HUDEP-2 (cell line): ENCODE data around the gene CTNND1.

Experiments used
- DNase-seq, 76 experiments: peaks; one replicate each; lab custom pipeline; 2025; ENCODE audit not compliant: unreplicated experiment in 76 of 76; lab: John Stamatoyannopoulos, UW

The CTNND1 gene

DNA sequence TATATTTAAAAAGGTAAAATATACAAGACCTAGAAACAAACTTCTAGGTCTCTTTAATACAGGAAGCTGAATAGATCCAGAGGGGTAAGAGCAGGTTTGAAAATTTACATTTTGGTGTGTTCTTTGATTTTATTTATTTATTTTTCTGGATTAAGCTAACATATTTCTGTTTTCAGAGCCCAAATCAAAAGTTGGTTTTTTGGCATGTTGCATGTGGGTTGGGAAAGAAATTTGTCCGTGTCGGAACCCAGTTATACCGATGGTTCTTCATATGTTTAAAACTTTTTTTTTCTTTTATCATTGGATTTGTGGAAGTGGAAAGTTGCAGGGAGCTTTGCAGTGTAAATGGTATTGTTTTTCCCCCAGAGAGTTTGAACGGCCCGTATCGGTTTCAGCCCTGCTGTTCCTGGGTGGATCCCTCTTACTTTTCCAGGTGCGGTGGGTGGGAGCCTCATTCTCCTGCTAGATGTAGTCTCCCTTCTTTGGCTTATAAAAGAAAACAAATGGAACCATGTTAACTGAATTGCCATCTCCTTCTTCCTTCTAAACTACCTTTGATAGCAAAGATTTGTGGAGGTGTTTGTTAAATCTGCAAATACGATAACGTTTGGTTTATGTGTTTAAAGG lies 746 bp downstream of the CTNND1 start:
- DNase-seq = no peak

DNA sequence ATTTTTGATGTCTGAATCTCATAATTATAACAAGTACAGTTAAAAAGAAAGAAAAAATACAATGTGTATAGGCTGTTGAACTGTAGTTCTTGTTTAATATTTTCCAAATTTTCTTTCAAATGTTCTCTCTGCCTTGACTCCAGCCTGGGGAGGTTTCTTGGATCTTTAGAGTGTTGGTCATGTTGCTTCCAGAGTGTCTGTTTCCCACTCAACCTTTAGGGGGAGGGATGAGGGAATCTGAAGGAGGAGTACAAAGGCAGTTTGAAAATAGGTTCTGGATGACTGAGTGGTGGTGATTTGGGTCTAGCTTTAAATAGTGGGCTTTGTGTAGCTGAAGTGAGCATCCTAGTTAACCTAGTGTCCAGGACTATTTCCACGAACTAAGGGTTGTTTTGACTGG lies 2.0 kb downstream of the CTNND1 start:
- no peak for DNase-seq

DNA sequence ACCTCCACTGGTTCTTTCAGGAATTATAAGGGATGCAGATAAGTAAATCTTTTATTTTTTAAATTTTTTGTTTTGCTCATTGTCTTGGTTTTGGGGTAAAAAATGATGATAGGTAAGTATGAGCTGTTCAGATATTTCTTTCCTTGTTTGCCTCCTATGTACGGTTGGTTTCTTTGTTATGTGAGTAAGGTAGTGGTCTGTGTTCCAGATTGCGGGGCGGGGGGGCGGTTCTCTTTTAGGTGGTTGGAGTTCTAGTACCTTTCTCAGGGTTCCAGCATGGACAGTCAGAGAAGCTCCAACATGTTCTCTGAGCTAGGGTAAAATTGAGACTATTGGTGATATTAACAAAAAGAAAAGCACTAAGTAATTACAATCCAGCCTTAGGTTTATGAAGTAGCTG lies 2.4 kb downstream of the CTNND1 start:
- DNase-seq = no peak

DNA sequence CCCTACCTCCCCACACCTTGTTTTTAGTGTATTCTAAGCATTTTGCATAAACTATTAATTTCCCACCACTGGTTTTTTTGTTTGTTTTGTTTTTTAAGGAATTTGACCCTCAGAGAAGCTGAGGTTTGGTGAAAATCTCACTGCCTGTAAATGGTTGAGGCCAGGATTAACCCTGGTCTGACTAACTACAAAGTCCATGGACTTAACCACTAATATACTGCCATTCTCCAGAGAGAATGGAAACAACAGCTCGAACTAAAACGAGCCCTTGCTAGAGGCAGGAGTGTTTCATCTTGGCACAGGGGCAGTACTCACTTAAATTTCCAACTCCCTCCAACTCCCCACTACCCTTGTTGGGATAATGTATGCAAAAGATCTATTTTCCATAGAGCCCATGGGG lies 3.0 kb downstream of the CTNND1 start:
- no peak for DNase-seq

DNA sequence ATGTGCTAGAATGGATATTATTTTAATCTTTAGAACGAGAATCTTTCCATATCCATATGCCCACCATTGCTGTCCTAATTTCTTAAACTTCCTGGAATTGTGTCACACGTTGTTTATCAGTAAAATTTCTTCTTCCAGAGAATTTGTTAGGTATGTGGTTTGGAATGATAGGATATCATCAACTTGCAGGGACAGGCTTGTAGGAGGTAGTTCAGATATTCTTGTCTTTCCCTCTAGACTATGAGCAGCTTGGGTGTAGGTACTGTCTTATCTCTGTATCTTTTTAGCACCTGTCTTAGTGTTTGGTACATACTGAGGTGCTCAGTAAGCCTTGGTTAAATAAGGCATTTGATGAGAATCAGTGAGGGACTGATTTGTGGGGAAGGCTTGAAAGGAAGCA lies 3.4 kb downstream of the CTNND1 start:
- peak in 4 of 76 experiments; percentile 6 to 23 (median 12) for DNase-seq

DNA sequence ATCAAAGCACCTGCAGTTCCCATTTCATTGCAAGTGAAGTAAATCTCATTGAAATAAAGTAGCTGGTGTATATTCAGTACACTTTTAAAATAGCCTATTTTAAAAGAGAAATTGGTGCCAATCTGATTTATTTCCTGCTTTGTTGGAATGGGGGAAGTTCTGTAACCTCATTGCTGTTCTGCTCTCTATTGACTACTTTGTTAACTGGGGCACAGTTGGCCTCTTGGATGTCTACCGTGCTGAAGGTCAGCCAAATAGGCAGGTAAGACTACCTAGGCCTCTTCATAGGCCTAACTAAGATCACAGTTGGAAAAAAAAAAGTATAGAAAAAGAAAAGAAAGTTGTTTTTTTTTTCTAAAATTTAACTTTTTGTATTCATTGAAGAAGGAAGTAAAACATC lies 9.2 kb downstream of the CTNND1 start:
- DNase-seq = no peak

DNA sequence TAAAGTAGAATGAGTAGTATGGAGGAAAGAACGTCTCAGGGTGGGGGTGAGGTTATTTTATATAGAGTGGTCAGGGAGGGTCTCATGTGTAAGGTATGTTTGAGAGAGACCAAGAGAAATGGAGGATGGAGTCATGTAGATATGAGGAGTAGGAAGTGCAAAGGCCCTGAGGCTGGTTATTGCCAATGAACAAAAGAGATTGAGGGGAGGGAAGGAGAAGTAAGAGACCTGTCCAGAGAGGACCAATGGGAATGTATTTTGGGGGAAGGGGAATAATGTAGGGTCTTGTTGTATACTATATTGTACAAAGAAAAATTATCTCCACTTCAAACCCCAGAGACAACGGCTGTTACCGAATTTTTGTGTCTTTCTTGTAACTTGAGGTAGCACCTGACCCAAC lies 9.8 kb downstream of the CTNND1 start:
- no peak for DNase-seq

DNA sequence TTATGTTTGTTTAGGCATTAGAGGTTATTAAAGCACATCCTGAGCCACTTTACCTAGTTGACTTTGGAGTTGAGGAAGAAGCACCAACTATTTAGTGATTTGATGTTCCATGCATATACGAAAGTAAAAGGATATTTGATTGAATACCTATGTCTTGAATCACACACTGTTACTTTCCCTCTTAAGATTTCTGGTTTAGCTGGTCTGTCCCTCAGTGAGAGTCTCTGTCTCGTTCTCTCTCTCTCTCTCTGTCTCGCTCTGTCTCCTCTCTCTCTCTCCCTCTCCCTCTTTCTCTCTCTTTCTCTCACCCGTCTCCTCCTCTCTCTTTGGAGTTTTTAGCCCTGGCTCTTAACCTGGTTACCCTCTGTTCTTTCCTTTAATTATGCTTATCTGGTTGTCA lies 11.0 kb downstream of the CTNND1 start:
- DNase-seq = no peak

DNA sequence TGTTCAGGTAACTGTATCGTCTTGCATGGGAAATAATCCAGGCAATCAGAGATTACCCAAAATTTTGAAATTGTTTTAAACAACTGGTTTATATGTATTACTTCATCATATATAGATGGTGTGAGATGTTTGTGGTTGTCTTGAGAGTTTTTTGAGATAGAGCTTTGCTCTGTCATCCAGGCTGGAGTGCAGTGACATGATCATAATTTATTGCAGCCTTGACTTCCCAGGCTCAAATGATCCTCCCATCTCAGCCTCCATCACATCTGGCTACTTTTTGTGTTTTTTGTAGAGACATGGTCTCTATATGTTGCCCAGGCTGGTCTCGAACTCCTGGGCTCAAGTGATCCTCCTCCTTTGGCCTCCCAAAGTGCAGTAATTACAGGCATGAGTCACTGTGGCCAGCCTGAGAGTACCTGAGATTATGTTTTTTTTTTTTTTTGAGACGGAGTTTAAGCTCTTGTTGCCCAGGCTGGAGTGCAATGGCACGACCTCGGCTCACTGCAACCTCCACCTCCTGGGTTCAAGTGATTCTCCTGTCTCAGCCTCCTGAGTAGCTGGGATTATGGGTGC lies 11.5 kb downstream of the CTNND1 start:
- no peak for DNase-seq

DNA sequence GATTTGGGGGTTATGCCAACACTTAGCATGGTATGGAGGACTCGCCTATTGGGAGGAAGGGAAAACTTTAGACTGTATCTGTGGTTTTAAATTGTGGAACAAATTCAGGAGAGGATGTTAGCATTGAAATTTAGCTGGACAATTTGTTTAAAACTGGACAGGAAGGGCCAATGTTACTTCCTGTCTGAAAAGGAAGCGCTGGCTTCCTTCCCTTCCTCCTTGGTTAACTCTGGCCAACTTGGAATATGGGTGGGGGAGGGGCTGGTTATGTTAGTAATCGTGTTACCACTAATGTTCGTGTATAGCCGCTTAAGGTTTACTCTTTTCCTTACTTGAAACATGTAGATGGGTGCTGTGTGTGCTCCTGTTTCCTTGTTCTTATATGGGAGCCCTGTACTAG lies 13.9 kb downstream of the CTNND1 start:
- DNase-seq = no peak

DNA sequence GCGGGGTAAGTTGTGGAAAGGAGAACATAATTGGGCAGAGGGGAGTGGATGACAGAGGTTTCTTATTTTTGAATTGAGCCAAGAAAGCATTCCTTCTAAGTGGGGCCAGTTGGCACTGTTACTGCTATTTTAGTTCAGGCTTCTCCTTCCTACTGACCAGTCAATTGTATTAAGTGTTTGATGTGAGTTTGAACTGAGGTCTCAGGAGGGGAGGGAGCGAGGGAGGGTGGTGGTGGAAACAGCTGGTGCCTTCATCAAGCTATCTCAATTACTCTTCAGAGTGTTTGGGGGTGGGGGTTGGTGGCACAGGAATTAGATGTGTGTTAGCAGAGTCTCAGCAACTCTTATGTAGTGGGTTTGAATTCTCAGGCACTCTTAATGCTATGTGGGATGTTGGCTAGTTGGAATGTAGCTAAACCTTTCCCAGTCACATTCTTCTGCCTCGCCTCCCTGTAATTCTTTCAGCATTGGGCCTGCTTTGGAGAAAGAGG lies 14.5 kb downstream of the CTNND1 start:
- DNase-seq = no peak

DNA sequence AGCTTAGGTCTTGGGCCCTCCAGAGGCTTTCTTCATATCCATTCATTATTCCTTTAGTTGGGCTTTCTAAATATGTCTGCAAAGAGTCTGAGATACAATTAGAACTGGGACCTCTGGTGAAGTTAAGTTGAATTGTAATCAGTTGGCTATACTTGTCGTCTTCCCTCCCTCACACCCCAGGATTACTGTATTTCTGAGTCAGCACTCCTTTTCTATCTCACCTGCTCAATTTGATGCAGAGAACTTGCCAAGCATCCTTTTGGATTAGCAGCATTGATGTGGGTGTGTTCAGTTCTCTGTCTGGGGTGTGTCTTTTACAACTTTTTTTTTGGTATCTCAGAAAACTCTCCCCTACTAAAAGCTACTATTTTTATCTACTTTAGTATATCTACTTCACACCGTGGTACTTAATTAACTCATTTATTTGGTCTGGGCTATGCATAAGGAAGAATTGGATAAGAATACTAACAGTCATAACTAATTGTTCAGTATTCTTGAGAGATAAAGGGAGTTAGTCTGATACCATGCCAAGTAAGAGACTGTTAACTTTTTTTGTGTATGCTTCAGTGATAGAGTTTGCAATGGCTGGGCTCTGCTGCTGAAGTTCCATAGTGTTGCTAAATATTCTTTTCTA lies 15.1 kb downstream of the CTNND1 start:
- DNase-seq = no peak

DNA sequence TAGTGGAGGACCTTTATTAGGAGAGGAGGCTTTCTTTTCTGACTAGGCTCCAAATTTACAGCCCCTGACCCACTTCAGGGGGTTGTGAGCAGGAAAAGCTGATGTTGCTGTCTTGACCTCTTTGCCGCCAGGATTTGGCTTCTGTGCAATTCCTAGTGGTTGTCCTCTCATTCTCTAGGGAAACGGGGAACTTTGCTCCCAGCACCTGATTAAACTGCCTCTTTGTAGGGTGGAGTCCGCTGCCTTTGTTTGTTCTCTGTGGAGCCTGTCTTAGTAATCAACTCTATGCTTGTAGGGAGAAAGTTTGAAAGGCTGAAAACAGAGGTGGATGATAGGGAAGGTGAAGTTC lies 16.3 kb downstream of the CTNND1 start:
- no peak for DNase-seq

DNA sequence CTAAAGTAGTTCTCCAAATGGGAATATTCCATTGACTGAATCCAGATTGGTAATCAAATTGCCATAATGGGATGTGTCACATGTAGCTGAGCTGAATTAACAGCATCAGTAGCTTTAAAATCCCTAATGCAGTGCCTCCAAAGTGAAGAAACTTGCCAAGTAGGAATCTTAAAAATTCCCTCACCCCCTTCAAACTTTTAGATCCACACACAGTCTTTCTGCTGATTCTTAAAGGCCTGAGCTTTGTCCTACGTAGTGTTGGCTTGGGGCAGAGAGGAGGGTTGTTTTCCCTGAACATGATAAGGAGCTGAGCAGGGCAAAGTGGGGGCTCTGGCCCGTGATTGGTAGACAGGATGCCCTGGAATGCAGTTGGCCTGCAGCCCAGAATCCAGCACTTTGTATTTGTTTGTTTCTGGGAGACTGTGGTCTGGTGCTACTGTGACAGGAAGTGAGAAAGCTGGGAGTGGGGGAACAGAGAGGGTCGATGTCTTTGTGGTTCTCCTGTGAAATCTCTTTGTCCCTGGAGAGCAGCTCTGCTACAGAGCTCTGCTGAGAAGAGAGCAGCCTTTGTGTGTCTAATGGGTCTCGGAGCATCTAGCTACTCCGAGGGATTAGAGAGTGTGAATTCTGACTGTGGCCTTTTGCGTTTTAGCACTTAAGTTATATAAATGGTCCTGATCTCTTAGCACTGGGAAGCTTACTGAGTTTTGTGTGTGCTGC lies 16.9 kb downstream of the CTNND1 start:
- no peak for DNase-seq

DNA sequence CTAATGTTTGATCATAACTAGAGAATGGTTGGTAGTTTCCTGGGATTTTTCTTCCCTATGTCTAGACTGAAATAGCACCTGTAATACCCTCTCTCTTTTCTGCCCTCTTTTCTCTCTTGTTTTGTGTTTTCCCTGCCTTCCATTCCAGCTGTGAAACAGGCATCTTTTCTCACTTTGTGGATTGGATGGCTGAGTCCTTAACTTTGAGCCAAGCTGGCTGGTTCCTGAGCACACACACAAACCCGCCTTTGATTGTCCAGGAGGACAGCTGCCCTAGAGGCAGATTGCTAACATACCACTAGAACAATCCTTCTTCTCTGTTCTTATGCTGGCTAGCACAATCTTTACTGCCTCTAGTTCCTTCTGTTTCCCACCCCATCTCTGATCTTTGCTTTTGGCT lies 17.7 kb downstream of the CTNND1 start:
- DNase-seq = no peak

DNA sequence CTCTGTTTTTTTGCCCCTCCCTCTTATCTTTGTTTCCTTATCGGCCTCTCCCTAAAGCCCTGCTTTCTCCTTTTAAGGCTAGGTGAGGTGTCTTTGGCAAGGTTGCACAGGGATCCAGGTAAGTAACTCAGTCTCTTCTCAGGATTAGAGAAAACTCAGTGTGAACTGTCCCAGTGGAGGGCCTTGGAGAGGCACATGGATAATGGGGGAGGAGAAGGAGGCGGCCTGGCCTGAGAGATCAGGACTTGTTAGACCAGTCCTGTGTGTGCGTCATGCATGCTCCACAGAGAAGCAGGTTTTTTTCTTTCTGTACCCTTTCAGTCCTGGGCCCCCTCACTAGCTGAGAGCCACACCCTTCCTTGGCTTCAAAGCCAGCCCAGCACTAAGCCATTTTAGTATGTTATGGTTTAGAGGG lies 19.9 kb downstream of the CTNND1 start:
- DNase-seq = peak in 2 of 76 experiments; percentile 2 to 7

DNA sequence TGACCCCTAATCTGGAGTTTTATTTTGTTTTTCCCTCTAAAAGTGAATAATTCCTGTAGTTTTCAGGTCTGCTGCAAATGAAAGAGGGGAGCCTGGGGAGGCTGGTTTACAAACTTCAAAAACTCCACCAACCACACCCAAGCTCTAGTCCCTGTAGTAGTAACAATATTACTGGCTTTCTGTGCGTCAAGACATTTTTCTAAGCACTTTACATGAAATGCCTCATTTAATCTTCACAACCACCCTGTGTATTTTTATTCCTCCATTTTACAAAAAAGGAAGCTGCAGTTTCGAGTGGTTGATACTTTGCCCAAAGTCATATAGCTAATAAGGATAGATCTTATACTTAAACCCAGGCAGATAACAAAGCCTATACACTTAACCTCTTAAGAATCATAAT lies 23.5 kb downstream of the CTNND1 start:
- DNase-seq = no peak

DNA sequence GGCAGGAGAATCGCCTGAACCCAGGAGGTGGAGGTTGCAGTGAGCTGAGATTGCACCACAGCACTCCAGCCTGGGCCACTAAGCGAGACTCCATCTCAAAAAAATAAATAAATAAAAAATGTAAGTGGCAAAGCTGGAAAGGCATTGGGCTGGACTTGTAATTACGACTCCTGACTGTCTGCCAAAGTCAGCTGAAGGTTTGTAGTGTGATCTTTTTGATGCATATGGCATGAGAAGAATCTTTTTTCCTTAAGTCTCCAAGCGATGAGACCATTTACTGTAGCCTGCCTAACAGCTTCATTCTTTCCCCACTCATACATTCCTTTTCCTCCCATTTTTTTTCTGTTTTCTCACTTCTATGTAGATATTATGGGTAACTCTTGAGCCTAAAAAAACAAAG lies 24.8 kb downstream of the CTNND1 start:
- DNase-seq = no peak

DNA sequence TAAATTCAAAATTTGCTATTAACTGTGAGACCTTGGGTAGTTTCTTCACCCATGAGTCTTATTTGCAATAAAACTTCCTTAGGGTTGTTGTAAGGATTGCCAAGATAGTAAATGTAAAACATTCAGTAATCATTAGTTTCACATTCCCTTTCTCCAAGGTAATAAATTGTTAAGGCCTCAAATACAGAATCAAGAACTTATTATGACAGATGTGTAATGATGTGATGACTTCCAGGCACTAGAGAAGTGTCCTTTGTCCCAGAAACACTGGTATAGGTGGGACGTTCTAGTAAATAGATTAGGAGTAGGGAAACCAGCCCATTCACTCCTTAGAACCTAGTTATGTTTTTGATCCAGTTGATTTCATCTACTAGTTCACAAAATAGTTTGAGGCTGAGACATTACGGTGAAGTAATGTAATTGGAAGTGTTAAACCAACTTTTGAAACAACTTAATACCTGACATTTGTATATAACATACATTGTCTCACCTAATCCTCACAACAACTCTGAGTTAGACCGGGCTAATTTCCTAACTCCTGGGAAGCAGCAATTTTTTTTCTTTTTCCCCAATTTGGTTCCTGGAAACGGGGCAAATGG lies 25.5 kb downstream of the CTNND1 start:
- DNase-seq = no peak

DNA sequence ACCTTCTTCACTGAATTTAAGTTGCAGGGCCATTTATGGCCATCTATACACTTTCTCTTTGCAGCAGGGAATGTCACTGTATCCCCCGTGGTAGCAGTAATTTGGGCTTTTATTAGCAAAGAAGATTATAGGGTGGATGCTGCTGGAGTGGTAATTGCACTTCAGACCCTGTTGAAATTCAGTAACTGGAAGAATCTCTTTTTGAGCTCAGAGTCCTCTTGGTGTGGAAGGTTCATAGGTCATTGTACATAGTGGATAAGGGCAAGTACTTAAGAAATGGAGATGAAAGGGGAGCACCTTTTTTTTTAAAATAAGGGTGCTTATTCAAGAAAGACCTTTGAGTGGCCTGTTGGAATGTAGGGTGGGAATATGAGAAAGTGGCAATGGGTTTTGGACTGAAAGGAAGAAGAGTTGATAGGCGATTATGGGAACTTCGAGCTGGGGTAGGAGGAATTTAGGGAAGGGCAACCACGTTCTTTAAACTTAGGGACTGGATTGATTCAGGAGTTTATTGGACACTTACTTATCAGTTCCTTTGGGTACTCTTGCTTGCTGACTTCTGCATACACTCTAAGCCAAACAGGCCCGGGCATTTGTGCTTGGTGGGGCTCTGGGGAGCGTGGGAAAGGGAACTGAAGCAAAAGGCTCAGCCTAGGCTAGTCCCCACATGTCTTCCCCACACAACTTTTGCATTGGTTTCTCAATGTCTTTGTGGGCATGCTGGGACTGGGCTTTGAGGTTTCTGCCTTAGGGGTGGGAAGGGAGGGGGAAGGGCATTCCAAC lies 26.5 kb downstream of the CTNND1 start:
- DNase-seq = no peak

DNA sequence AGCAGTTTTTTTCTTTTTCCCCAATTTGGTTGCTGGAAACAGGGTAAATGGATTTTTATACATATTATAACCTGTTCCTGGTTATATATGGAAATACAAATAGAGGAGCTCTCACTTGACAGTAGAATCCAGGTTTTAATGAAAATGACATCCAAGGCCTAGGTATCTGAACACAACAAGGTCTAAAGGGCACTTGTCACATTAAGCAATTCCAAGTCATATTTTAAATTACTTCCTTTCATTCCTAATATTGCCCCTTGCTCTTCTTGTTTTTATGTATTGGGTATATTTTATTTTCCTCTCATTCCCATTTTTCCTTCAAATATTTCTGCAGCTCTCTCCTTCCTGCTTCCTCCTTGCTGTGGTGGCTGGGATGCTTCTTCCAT lies 27.1 kb downstream of the CTNND1 start:
- no peak for DNase-seq
